ENCODE data around the gene PROK1. TPM values are rescaled to one million over a fixed set of nuclear protein-coding genes. Genes with fewer than 3 reads are reported as not detected.

Gene PROK1
- total RNA-seq, 1 experiment from 2014 or later, result not detected

DNA sequence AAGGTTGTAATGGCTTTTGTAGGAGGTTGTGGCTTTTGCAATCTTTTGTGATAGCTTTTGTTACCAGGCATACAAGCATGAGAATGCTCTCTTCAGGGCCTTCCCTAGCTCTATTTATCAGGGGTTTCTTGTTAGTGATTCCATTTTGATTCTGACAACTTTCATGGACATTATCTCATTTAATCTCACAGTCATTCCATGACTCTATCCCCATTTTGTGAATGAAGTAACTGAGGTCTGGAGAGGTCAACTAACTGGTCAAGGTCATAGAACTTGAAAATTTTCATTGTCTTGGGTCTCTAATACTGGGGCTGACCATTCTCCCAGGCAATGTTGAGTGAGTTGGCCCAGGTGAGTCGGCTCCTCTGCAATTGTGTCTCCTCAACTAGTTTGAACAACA is 32.2 kb upstream of the PROK1 start:
- no peaks in the 10 kb centered on the region for H3K27me3 ChIP-seq (replicated peaks; ENCODE audit: control insufficient read depth, insufficient read depth, low read length)
- TF ChIP-seq, protein P1, sequence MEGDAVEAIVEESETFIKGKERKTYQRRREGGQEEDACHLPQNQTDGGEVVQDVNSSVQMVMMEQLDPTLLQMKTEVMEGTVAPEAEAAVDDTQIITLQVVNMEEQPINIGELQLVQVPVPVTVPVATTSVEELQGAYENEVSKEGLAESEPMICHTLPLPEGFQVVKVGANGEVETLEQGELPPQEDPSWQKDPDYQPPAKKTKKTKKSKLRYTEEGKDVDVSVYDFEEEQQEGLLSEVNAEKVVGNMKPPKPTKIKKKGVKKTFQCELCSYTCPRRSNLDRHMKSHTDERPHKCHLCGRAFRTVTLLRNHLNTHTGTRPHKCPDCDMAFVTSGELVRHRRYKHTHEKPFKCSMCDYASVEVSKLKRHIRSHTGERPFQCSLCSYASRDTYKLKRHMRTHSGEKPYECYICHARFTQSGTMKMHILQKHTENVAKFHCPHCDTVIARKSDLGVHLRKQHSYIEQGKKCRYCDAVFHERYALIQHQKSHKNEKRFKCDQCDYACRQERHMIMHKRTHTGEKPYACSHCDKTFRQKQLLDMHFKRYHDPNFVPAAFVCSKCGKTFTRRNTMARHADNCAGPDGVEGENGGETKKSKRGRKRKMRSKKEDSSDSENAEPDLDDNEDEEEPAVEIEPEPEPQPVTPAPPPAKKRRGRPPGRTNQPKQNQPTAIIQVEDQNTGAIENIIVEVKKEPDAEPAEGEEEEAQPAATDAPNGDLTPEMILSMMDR (IDR thresholded peaks at IDR 0.05; ENCODE audit: insufficient read depth in 1 of 2, low read depth in 1 of 2, low read length in 1 of 2, severe bottlenecking in 1 of 2, unreplicated experiment in 1 of 2), result no peak
- no TSS peak for BruUV-seq (replicated peaks)
- Mint-ChIP-seq H3K4me1 (ENCODE audit: low read depth, unreplicated experiment) (no peaks in the 10 kb centered on the region), H3K27me3 (ENCODE audit: insufficient read depth, unreplicated experiment) (no peaks in the 10 kb centered on the region), H3K9me3 (ENCODE audit: unreplicated experiment) (no peaks in the 10 kb centered on the region), H3K36me3 (ENCODE audit: insufficient read depth, unreplicated experiment) (no peaks in the 10 kb centered on the region), H3K4me3 (ENCODE audit: unreplicated experiment) (no peak overlapping the region), H3K27ac (ENCODE audit: unreplicated experiment) (no peak overlapping the region)
- H3K4me3 ChIP-seq (ENCODE audit: low read depth, low read length), result no peak overlapping the region
- H3K36me3 ChIP-seq (ENCODE audit: control insufficient read depth, insufficient read depth, low read length), result no peaks in the 10 kb centered on the region
- ChIA-PET POLR2A (no interaction called here), CTCF (no interaction called here)
- H3K9me3 ChIP-seq, result no peaks in the 10 kb centered on the region
- intact Hi-C loops (cut with micrococcal nuclease; ENCODE audit: unreplicated experiment), result no loop called here
- no peaks in the 10 kb centered on the region for H3K4me1 ChIP-seq
- DNase-seq, result no peak

DNA sequence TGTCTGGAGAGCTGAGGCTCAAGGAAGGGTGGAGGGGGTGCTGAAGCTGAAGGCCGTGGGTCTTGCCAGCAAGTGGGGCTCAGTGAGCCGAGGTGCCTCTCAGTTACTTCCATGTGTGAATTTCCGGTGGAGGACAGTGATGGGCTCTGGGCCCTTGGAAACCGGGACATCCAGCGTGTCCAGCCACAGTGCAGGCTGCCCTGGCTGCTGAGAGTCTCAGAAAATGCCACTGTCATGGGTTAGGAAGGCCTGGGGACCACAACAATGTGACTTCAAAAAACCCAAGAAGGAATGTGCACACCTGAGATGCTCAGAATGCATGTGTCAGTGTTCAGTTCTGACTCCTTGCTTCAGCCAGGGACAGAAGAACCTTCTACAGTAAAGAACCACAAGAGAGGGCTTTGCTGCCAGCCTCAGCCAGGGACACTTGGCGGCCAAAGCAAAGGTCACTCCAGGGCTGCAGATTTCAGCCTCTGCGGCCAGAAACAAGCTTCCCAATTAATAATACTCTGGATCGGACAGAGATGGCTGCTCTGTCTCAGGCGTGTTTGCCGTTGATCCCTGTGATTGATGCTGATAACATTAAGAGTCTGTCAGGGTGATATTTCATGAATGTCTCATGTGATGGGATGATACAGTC is 30.8 kb upstream of the PROK1 start:
- DNase-seq, result no peak
- ChIA-PET CTCF (no interaction called here), POLR2A (no interaction called here)
- Mint-ChIP-seq H3K36me3 (ENCODE audit: insufficient read depth, unreplicated experiment) (no peaks in the 10 kb centered on the region), H3K9me3 (ENCODE audit: unreplicated experiment) (no peaks in the 10 kb centered on the region), H3K4me1 (ENCODE audit: low read depth, unreplicated experiment) (no peaks in the 10 kb centered on the region), H3K27me3 (ENCODE audit: insufficient read depth, unreplicated experiment) (no peaks in the 10 kb centered on the region), H3K4me3 (ENCODE audit: unreplicated experiment) (no peak overlapping the region), H3K27ac (ENCODE audit: unreplicated experiment) (no peak overlapping the region)
- H3K27me3 ChIP-seq (replicated peaks; ENCODE audit: control insufficient read depth, insufficient read depth, low read length), result no peaks in the 10 kb centered on the region
- no peaks in the 10 kb centered on the region for H3K4me1 ChIP-seq
- H3K4me3 ChIP-seq (ENCODE audit: low read depth, low read length), result no peak overlapping the region
- H3K9me3 ChIP-seq, result no peaks in the 10 kb centered on the region
- no peaks in the 10 kb centered on the region for H3K36me3 ChIP-seq (ENCODE audit: control insufficient read depth, insufficient read depth, low read length)
- intact Hi-C loops (cut with micrococcal nuclease; ENCODE audit: unreplicated experiment), result no loop called here
- TF ChIP-seq, protein P1 (IDR thresholded peaks at IDR 0.05; ENCODE audit: insufficient read depth in 1 of 2, low read depth in 1 of 2, low read length in 1 of 2, severe bottlenecking in 1 of 2, unreplicated experiment in 1 of 2), result no peak
- BruUV-seq (replicated peaks), result no TSS peak

DNA sequence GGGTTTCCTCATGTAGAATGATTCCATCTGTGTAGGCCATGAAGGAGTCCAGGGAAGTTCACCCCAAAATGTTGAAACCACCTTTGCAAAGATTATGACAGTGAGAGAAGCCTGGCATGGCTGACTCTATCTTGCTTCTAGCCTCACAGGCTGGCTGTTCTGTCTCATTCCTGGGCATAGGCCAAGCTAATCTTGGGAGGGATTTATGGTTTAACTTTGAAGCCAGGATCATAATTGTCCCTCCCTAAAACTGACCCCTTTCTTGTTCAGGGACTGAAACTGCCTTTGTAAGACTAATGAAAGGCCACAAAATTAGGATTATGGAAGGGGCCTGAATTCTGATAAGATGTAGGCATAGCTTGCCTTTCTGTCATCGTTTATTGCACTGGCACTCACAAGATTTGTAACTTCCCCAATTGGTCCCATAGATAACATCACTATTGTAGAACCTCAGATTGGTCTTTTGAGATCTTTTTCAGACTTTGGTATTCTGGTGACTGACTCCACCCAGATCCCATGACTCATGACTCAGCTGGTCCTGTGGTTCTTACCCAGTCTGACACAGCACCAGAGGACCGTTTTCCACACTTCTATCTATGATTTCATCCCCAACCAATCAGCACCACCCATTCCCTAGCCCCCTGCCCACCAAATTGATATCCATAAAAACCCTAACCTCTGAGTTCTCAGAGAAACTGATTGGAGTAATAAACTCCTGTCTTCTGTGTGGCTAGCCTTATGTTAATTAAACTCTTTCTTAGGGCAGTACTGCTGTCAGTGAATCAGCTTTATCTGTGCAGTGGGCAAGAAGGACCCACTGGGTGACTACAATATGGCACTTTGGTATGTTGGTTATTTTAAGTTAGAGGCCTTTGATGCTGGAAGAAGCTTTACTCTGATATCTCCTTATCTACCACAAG is 29.8 kb upstream of the PROK1 start:
- intact Hi-C loops (cut with micrococcal nuclease; ENCODE audit: unreplicated experiment), result no loop called here
- BruUV-seq (replicated peaks), result no TSS peak
- H3K9me3 Mint-ChIP-seq (ENCODE audit: unreplicated experiment), result no peaks in the 10 kb centered on the region
- Histone ChIP-seq H3K36me3 (ENCODE audit: control insufficient read depth, insufficient read depth, low read length) (no peaks in the 10 kb centered on the region), H3K4me1 (no peaks in the 10 kb centered on the region), H3K9me3 (no peaks in the 10 kb centered on the region), H3K27me3 (replicated peaks; ENCODE audit: control insufficient read depth, insufficient read depth, low read length) (no peaks in the 10 kb centered on the region), H3K4me3 (ENCODE audit: low read depth, low read length) (no peak overlapping the region)
- no peak for DNase-seq
- H3K36me3 Mint-ChIP-seq (ENCODE audit: insufficient read depth, unreplicated experiment), result no peaks in the 10 kb centered on the region
- TF ChIP-seq, protein P1 (IDR thresholded peaks at IDR 0.05; ENCODE audit: insufficient read depth in 1 of 2, low read depth in 1 of 2, low read length in 1 of 2, severe bottlenecking in 1 of 2, unreplicated experiment in 1 of 2), result no peak
- no peak overlapping the region for H3K4me3 Mint-ChIP-seq (ENCODE audit: unreplicated experiment)
- no peaks in the 10 kb centered on the region for H3K4me1 Mint-ChIP-seq (ENCODE audit: low read depth, unreplicated experiment)
- no peak overlapping the region for H3K27ac Mint-ChIP-seq (ENCODE audit: unreplicated experiment)
- H3K27me3 Mint-ChIP-seq (ENCODE audit: insufficient read depth, unreplicated experiment), result no peaks in the 10 kb centered on the region
- ChIA-PET CTCF (no interaction called here), POLR2A (no interaction called here)

Data from Caco-2 (cell line).